GM10248 (cell line): ENCODE measurements around the gene SIM1.

Experiments used
- CTCF ChIA-PET: fragments of 300-600 bp; sonication (Branson Sonifier 250); formaldehyde crosslinking; extraction: SDS; loops from one replicate; lab custom pipeline; 2021; ENCODE audit warnings: antibody characterized with exemption; lab: Yijun Ruan, JAX
- POLR2A ChIA-PET: fragments of 350-650 bp; sonication (Branson Sonifier 250); formaldehyde crosslinking; extraction: SDS; loops from one replicate; lab custom pipeline; 2020; ENCODE audit warnings: antibody characterized with exemption; lab: Yijun Ruan, JAX
- DNase-seq: peaks from one replicate; pipeline ENCODE4 v3.0.0; 2012; ENCODE audit errors: extremely low spot score
- TF ChIP-seq, protein P1 (sequence below): IDR thresholded peaks from 2 replicates; pipeline ENCODE4 v1.5.1; 2012; ENCODE audit warnings: mild to moderate bottlenecking, low read depth; ENCODE audit errors: extremely low read depth, missing control alignments, control extremely low read depth

The SIM1 gene

DNA sequence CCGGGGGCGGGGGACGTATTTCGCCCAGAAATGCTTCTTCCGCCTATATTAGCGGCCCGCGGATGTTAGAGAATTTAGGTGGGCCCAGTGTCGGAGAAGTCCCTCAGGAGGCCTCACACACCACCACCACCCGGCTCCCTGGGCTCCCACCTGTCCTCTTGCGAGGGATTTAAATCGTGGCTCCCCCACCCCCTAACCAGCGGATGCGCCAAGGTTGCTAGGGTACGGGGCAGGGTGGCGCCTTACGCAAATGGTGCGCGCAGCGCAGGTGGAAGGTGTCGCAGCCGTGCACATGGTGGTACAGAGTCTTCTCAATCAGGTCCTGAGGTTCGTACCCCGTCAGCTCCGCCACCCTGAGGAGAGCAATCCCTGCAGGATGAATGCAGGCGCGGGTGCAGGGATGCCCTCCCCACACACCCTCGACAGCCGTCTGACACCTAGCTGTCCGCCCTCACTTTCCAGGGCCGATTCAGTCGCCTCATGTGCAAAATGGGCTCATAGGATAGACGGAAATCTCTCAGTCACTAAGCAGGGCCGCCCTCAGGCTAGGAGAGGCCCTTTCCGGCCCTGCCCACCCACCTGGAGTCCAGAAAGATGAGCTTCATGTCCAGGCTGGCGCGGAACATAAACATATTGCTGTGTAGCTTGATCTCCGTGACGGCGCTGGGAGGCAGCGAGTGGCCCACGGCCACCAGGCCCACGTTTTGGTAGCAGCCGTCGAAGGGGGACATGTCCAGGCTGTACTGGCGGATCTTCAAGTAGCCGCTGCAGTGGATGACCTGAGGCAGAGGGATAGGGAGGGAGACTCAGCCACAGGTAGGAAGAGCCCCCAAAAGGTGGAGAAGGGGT, 16.6 kb downstream of the SIM1 start:
- DNase-seq: no peak
- ChIA-PET CTCF (interaction anchor here (1.1 to 1.4 kb wide), 2 partner anchors 13 to 14 kb away, joined by 3 to 4 read pairs; no protein-coding TSS in a partner anchor), POLR2A (no interaction called here)
- TF ChIP-seq, protein P1, sequence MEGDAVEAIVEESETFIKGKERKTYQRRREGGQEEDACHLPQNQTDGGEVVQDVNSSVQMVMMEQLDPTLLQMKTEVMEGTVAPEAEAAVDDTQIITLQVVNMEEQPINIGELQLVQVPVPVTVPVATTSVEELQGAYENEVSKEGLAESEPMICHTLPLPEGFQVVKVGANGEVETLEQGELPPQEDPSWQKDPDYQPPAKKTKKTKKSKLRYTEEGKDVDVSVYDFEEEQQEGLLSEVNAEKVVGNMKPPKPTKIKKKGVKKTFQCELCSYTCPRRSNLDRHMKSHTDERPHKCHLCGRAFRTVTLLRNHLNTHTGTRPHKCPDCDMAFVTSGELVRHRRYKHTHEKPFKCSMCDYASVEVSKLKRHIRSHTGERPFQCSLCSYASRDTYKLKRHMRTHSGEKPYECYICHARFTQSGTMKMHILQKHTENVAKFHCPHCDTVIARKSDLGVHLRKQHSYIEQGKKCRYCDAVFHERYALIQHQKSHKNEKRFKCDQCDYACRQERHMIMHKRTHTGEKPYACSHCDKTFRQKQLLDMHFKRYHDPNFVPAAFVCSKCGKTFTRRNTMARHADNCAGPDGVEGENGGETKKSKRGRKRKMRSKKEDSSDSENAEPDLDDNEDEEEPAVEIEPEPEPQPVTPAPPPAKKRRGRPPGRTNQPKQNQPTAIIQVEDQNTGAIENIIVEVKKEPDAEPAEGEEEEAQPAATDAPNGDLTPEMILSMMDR: no peak

DNA sequence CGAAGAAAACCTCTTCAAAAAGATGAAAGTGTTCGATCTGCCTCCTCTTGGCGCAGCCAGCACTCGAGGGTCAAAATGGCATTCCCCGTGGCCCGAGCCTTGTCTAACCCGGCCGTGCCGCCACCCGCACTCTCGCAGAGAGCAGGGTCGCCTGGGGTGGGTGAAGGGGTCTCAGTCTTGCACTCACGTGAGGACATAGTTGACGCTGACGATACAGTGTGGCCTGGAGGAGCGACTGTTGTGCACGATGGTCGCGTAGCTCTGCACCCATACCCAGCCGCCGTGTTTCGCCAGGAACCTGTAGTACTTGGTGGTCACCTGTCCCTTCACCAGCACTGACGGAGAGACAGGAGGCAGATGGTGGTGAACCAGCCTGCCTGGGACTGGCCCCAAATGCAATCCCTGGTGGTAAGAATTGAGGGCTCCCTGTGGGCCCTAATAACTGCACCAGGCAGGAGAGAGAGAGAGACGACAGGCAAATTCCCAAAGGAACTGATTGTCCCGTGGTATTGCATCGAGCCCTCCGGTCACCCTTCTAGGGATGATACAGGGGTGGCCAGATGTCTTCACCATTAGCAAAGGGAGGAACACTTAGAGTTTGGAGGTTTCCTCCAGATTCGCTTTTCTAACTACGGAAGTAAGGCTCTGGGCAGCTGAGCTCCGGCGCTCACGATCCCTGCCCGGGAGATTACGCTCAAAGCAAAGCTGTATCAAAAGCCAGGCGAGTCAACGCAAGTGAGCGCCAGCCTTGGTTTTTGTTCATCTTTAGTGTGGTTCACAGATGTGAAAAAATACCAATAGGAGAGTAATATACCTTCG, 17.4 kb downstream of the SIM1 start:
- no peak for DNase-seq
- POLR2A ChIA-PET: no interaction called here
- CTCF ChIA-PET: interaction anchor here (1.6 kb wide), 1 partner anchor 13 kb away, joined by 5 read pairs; no protein-coding TSS in a partner anchor
- TF ChIP-seq, protein P1: no peak

DNA sequence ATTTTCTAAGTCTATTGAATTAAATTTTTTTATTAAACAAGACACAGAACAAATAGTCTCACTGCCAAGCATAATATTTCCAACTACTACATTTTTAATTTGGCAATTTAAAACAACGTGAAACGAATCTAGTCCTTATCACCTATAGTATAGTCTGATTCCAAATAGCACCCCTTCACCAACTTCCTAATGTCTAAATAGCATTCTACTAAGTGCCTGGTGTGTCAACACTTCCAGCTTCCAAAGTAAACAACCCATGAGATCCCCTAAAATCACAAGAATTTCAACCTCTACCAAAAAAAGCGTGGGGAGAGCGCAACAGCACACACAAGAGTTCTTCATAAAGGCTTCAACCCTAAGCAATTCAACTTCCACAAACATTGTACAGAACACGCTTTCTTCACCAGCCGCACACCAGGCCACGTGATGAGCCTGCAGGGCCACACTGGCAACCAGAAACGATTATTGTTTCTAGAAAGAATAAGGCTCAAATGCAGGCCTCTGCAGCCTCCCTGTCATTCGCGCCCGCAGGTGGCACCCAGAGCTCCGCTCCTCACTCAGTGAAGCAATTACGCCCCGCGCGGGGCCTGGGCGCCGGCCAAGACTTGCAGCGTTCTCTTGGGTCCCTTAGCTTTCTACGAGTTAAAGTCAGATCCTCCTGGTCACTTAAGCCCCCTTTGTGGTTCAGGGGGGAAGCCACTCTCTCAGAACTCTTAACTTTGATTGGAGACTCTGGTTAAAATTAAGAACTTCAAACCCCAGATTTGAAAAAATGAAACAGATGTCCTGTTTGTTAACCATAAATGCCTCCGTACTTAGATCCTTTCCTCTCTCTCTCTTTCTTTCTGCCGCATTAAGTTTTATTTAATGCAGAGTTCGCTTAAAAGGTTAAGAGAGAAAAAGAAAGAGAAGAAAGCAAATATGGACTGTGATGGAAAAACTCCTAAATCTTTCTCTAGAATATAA, 18.3 kb downstream of the SIM1 start:
- POLR2A ChIA-PET: no interaction called here
- TF ChIP-seq, protein P1: no peak
- CTCF ChIA-PET: interaction anchor here (1.6 kb wide), 1 partner anchor 14 kb away, joined by 5 read pairs; no protein-coding TSS in a partner anchor
- no peak for DNase-seq

DNA sequence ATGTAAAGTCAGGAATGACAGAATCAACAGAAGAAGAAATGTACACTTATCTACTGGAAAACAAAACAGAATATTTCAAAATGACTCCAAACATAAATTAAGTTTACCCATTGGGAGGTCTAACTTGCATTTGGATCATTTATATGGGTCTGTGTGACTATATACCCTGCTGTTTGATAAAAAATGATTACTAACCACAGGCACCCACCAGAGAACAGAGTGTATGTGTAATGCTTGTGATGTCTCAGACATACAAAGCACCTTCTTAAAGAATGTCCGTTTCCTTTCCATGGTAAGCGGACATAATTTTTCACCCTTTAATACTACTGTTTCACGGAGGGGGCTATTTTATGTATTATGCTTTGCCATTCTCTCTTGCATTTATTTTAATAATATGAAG, 19.2 kb downstream of the SIM1 start:
- DNase-seq: no peak
- POLR2A ChIA-PET: no interaction called here
- CTCF ChIA-PET: interaction anchor here (1.6 kb wide), 1 partner anchor 15 kb away, joined by 5 read pairs; no protein-coding TSS in a partner anchor
- TF ChIP-seq, protein P1: no peak

DNA sequence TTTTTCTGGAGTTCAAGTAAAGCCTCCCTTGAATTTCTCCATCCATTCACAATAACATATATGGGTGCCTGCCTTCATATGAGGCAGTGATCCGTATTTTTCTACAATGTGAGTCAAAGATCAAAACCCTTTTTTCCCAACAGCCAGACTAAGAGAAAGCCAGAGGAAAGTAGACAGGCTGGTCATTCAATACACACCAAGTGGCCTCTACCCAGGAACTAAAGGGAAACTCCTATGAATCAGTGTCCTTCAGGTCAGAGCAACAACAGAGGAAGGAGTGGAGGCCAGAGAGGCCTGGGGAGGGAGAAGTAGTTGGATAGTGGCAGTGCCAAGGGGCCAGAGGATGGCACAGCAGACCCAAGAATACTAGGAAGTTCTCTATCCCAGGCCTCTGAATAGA, 23.8 kb downstream of the SIM1 start:
- TF ChIP-seq, protein P1: no peak
- ChIA-PET POLR2A (no interaction called here), CTCF (no interaction called here)
- no peak for DNase-seq

DNA sequence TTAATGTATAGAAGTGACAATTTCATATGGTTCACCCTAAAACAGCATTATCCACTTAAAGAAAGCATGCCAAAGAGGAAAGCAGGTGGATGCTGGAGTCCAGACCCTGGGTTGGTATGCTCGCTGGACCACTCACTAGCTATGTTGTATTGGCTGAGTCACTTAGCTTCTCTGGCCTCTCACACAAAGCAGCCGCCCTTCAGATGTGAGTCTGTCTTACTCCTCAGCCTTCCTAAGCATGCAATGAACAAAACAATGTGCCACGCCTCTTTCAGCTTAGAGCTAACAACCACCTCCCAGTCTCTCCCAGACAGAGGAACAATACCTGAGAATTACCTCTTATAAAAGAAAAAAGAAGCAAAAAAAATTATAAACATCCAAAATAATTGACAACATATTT, 29.4 kb downstream of the SIM1 start:
- CTCF ChIA-PET: no interaction called here
- POLR2A ChIA-PET: no interaction called here
- TF ChIP-seq, protein P1: no peak
- DNase-seq: no peak
